ENCODE results near the gene ATP6V0D1.
"Not testable (repeated sequence)": the region's sequence is repeated elsewhere in the genome, so short reads cannot be mapped to it uniquely, and the experiment has no call there.

Gene ATP6V0D1

GRCh38 chr16:67504031-67505021 lies 23.4 kb upstream of the ATP6V0D1 start:
- no peak for DNase-seq (ENCODE audit: low read depth)

GRCh38 chr16:67499106-67499505 lies 18.1 kb upstream of the ATP6V0D1 start:
- DNase-seq (ENCODE audit: low read depth), result no peak

GRCh38 chr16:67490335-67491096 lies 9.6 kb upstream of the ATP6V0D1 start:
- no peak for DNase-seq (ENCODE audit: low read depth)

GRCh38 chr16:67489401-67490083 lies 8.6 kb upstream of the ATP6V0D1 start:
- no peak for DNase-seq (ENCODE audit: low read depth)

- DNase-seq (ENCODE audit: low read depth), result not testable (repeated sequence)
Observed at GRCh38 chr16:67487561-67487960, 6.6 kb upstream of the ATP6V0D1 start.

- no peak for DNase-seq (ENCODE audit: low read depth)
Observed at GRCh38 chr16:67486805-67487204, 5.8 kb upstream of the ATP6V0D1 start.

- DNase-seq (ENCODE audit: low read depth), result no peak
Observed at GRCh38 chr16:67483731-67484525, 3.0 kb upstream of the ATP6V0D1 start.

GRCh38 chr16:67483150-67483549 lies 2.2 kb upstream of the ATP6V0D1 start, which contains the start of gene AGRP:
AGRP (minus strand) TSS chr16:67483547; CDS start chr16:67483398, 149 bp downstream.
- no peak for DNase-seq (ENCODE audit: low read depth)

- DNase-seq (ENCODE audit: low read depth), result no peak
Observed at GRCh38 chr16:67482233-67482924, 1.4 kb upstream of the ATP6V0D1 start.

GRCh38 chr16:67481561-67482232 lies 740 bp upstream of the ATP6V0D1 start:
- peak; percentile 46 for DNase-seq (ENCODE audit: low read depth)

GRCh38 chr16:67477960-67478554 lies 2.9 kb downstream of the ATP6V0D1 start:
- no peak for DNase-seq (ENCODE audit: low read depth)

- DNase-seq (ENCODE audit: low read depth), result no peak
Observed at GRCh38 chr16:67474551-67475455, 6.2 kb downstream of the ATP6V0D1 start.

- no peak for DNase-seq (ENCODE audit: low read depth)
Observed at GRCh38 chr16:67471758-67472384, 9.1 kb downstream of the ATP6V0D1 start.

GRCh38 chr16:67470359-67470758 lies 10.6 kb downstream of the ATP6V0D1 start:
- no peak for DNase-seq (ENCODE audit: low read depth)

GRCh38 chr16:67468731-67469130 lies 12.2 kb downstream of the ATP6V0D1 start:
- DNase-seq (ENCODE audit: low read depth), result no peak

GRCh38 chr16:67466581-67466980 lies 14.4 kb downstream of the ATP6V0D1 start:
- DNase-seq (ENCODE audit: low read depth), result no peak

- no peak for DNase-seq (ENCODE audit: low read depth)
Observed at GRCh38 chr16:67464565-67464964, 16.4 kb downstream of the ATP6V0D1 start.

GRCh38 chr16:67463691-67464090 lies 17.3 kb downstream of the ATP6V0D1 start:
- DNase-seq (ENCODE audit: low read depth), result no peak

Measured in activated T-cell treated with anti-CD3 and anti-CD28 coated beads for 24 hours (primary cell).